ENCODE data around the gene SPOCK1.

Gene SPOCK1

DNA sequence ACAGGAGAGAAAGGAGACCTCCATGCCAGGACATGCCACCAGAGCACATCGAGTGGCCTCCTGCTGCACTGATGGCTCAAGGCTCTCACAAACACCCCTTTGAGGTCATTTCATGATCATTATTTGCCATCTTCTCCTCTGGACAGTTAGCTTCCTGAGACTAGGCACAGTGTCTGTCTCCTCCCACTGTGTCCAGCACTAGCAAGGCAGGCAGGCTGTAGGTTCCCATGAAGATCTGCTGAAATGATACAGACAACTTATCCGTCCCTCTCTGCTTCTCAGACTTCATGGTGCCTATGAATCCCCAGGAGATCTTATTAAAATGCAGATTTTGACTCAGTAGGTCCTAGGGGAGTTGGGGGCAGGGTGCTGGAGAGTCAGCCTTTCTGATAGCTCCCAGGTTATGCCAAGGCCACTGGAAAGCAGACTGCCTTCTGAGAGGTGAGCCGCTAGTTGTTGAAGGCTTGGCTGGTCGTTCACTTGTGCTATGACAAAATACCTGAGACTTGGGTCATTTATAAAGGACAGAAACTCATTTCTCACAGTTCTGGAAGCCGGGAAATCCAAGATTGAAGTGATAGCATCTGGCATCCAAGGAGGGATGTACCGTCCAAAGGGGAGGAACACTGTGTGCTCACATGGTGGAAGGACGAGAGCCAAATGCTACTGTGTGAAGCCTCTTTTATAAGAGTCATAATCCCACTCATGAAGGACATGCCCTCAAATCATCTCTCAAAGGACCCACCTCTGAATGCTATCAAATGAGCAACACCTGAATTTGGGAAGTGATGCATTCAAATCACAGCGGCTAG lies 183.4 kb downstream of the SPOCK1 start:
- peaks cover 17% of the 10 kb centered on the region for H3K27me3 Mint-ChIP-seq
- CTCF ChIA-PET = no interaction called here
- H3K4me3 Mint-ChIP-seq = no peak overlapping the region
- DNase-seq = no peak
- no peaks in the 10 kb centered on the region for H3K36me3 Mint-ChIP-seq
- H3K9me3 Mint-ChIP-seq = no peaks in the 10 kb centered on the region
- no peaks in the 10 kb centered on the region for H3K4me1 Mint-ChIP-seq
- H3K27ac Mint-ChIP-seq = no peak overlapping the region

DNA sequence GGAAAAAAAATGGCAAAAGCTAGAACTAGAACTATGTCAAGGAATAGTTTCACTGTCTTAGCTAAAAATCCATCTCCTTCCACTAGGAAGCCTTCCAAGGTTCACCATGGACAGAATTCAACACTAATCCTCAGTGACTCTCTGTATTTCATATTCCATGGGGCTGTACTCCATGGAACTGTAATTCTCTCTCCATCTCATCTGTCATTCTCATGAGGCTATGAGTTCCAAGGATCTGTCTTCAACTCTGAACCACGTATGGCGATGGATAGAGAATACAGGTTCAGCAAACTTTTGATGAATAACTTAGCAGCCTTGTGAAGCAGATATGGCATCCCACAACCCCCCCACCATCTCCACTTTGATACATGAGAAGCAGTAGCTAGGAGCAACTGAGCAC lies 184.0 kb downstream of the SPOCK1 start:
- Mint-ChIP-seq H3K27me3 (peaks cover 12% of the 10 kb centered on the region), H3K36me3 (no peaks in the 10 kb centered on the region), H3K4me1 (no peaks in the 10 kb centered on the region), H3K27ac (no peak overlapping the region), H3K9me3 (no peaks in the 10 kb centered on the region), H3K4me3 (no peak overlapping the region)
- DNase-seq = no peak
- CTCF ChIA-PET = interaction anchor here (0.9 kb wide), 1 partner anchor 10 kb away, joined by 3 read pairs; no protein-coding TSS in a partner anchor

DNA sequence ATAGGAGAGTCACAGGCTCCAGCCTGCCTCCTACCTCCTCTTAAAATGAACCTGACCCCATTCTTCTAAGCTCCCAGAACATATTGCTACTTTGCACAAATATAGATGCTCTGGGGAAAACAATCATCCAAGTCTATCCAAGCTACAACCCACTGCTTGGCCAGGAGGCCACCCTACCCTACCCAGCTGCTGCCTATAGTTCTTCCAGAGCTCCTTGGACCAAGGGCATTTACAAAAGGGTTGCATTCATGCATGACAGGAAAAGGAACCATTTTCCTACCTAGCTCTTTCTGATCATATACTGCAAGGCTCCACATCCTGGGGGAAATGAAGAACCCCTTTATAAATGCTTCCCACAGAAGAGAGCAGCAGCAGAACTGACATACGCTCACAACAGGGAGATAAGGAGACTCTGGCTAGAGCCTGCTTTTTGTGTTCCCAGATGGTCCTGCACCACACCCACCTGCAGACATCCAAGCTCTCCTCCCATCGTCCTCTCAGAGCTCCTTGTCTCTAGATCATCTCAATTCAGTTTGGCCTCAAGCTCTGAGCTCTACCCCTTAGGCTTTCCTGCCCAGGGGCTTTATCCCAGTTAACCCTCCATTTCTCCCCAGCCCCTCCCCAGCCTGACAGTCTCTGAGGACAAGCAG lies 185.5 kb downstream of the SPOCK1 start:
- DNase-seq = no peak
- H3K4me1 Mint-ChIP-seq = no peaks in the 10 kb centered on the region
- no peak overlapping the region for H3K4me3 Mint-ChIP-seq
- CTCF ChIA-PET = no interaction called here
- no peaks in the 10 kb centered on the region for H3K9me3 Mint-ChIP-seq
- no peaks in the 10 kb centered on the region for H3K36me3 Mint-ChIP-seq
- no peak overlapping the region for H3K27ac Mint-ChIP-seq
- peaks cover 12% of the 10 kb centered on the region for H3K27me3 Mint-ChIP-seq

DNA sequence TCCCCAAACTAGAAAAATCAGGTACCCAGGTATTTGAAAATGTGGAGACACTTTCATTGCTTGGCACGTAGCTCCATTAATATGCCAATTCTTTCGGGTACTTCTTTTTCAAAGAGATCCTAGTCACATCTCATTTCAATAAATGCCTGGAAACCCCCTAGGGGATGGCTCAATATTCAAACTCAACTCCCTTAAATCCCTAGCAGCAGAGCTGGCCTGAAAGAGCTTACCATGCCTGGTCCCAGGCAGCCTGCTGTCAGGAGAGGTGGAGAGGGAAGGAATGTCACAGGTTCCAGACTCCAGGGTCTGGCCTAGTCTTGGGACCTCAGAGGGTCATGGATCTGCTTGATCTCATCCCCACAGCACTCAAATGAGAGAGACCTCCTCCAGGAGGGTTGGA lies 187.1 kb downstream of the SPOCK1 start:
- peaks cover 12% of the 10 kb centered on the region for H3K27me3 Mint-ChIP-seq
- no peaks in the 10 kb centered on the region for H3K36me3 Mint-ChIP-seq
- no peak overlapping the region for H3K4me3 Mint-ChIP-seq
- no peaks in the 10 kb centered on the region for H3K9me3 Mint-ChIP-seq
- H3K27ac Mint-ChIP-seq = no peak overlapping the region
- no peak for DNase-seq
- CTCF ChIA-PET = no interaction called here
- H3K4me1 Mint-ChIP-seq = no peaks in the 10 kb centered on the region

DNA sequence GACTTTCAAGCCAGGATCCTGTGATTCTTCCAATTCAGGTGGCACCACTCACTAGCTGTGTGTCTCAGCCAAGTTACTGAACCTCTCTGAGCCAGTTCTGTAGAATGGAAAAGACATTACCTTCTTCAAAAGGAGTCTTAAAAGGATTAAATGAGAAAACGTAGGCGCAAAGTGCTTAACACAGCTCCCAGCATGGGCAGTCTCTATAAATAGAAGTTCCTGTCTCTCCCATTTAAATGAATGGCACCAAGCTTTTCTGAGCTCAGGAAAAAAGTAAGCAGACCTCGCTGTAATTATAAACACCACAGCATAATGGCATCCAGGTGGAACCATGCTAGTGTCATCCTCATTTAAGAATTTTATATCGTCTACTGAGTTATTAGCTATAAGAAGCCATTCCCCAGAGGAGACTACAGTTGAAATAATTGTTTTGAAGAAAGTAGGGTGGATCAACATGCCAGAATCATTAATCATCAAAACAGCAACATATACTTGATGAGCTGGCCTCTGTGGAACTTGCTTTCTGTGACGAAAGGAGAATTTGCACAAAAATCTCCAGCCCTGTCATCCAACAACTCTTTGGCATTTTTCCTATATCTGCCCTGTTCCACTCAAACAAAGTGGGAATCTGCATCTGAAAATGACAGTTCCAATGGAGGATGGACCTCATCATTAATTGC lies 188.9 kb downstream of the SPOCK1 start:
- Mint-ChIP-seq H3K4me3 (no peak overlapping the region), H3K27ac (no peak overlapping the region), H3K36me3 (no peaks in the 10 kb centered on the region), H3K27me3 (peaks cover 12% of the 10 kb centered on the region), H3K9me3 (no peaks in the 10 kb centered on the region), H3K4me1 (no peaks in the 10 kb centered on the region)
- DNase-seq = no peak
- CTCF ChIA-PET = interaction anchor here (1.2 to 1.3 kb wide), 2 partner anchors 9 to 10 kb away, joined by 3 to 6 read pairs; no protein-coding TSS in a partner anchor

DNA sequence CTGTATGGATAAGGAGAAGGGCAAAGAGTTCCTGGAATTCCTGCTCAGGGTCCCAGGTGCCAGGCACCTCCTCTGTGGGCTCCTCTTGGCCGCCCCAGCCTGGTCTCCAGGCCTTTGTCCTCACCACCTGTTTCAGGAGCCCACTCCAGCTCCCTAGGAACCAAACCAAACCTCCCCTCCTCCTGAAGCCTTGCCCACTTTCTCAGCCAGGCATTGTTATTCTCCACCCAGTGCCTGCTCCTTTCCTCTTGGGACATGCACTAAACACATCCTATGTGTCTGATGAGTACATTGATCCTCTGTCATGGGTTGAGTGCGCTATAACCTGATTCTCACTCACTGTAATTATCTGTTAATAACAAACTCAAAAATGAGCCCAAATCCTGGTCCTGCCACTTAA lies 189.8 kb downstream of the SPOCK1 start:
- CTCF ChIA-PET = interaction anchor here (1.3 kb wide), 1 partner anchor 10 kb away, joined by 3 read pairs; no protein-coding TSS in a partner anchor
- H3K4me1 Mint-ChIP-seq = no peaks in the 10 kb centered on the region
- H3K27ac Mint-ChIP-seq = no peak overlapping the region
- no peaks in the 10 kb centered on the region for H3K36me3 Mint-ChIP-seq
- no peak for DNase-seq
- H3K4me3 Mint-ChIP-seq = no peak overlapping the region
- peaks cover 10% of the 10 kb centered on the region for H3K27me3 Mint-ChIP-seq
- H3K9me3 Mint-ChIP-seq = no peaks in the 10 kb centered on the region

DNA sequence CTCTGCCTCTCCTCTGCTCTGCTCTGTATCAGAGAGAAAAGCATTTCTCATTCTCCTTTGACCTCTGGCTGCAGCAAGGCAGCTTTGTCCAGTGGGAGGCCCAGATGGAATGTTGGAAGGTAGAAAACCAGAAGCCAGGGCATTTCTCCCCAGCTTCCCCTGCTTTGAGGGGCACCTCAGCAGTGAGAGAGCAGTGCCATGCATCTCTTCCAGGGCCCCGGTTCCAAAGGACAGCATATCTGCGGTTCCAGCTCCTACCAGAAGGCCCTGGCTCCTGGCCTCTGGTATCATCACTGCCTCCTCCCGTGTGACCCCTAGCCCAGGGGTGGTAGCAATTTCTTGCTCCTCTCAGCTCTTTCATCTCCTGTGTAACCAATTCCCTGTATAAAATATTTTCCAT lies 190.8 kb downstream of the SPOCK1 start:
- Mint-ChIP-seq H3K27ac (no peak overlapping the region), H3K9me3 (no peaks in the 10 kb centered on the region), H3K27me3 (peaks cover 3% of the 10 kb centered on the region), H3K4me1 (no peaks in the 10 kb centered on the region), H3K4me3 (no peak overlapping the region), H3K36me3 (no peaks in the 10 kb centered on the region)
- no peak for DNase-seq
- CTCF ChIA-PET = no interaction called here

DNA sequence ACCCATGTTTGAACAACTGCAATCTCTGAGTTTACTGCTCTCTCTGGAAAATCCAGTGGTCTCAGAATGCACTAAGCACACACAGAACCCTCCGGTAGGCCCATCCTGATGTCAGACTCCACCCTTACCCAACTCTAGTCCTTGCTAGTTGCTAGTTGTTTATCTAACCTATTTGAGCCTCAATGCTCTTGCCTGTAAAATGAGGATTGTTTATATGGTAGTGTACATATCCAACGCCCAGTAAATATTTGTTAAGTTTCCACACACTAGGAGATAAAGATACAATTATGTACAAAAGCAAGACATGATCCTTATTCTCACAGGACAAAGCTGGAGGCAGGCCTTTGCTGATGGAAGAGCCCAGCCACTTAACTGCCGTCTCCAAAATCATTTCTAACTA lies 192.2 kb downstream of the SPOCK1 start:
- H3K4me3 Mint-ChIP-seq = no peak overlapping the region
- H3K36me3 Mint-ChIP-seq = no peaks in the 10 kb centered on the region
- CTCF ChIA-PET = no interaction called here
- no peak for DNase-seq
- no peaks in the 10 kb centered on the region for H3K27me3 Mint-ChIP-seq
- H3K27ac Mint-ChIP-seq = no peak overlapping the region
- no peaks in the 10 kb centered on the region for H3K4me1 Mint-ChIP-seq
- no peaks in the 10 kb centered on the region for H3K9me3 Mint-ChIP-seq

DNA sequence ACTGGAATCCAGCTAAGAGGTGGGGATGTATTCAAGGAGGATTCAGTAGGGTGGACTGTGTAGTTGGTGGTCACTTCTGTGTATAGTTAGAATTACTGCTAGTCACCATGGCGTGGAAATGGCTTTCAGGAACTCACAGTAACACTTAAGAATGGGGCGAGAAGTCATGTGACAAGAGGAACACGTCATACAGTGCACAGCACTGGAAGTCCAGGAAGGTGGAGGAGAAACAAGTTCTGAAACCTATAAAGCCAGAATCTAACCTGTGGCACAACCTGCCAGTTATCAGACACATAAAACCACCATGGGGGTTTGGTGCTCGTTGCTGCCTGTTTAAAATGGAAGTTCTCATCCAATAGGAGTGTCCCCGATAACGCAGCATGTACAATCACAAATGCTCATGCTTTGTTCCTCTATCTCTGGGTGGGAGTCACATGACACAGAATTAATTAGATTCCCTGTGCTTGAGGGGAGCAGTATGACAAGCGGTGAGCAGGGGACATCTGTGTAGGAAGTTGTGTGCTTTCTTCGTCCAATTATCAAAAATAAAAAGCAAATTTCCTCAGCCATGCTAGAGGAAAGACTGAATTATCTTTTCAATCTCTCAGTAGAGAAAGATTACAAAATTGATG lies 193.0 kb downstream of the SPOCK1 start:
- Mint-ChIP-seq H3K4me1 (no peaks in the 10 kb centered on the region), H3K27ac (no peak overlapping the region), H3K9me3 (no peaks in the 10 kb centered on the region), H3K27me3 (no peaks in the 10 kb centered on the region), H3K4me3 (no peak overlapping the region), H3K36me3 (no peaks in the 10 kb centered on the region)
- CTCF ChIA-PET = no interaction called here
- no peak for DNase-seq

DNA sequence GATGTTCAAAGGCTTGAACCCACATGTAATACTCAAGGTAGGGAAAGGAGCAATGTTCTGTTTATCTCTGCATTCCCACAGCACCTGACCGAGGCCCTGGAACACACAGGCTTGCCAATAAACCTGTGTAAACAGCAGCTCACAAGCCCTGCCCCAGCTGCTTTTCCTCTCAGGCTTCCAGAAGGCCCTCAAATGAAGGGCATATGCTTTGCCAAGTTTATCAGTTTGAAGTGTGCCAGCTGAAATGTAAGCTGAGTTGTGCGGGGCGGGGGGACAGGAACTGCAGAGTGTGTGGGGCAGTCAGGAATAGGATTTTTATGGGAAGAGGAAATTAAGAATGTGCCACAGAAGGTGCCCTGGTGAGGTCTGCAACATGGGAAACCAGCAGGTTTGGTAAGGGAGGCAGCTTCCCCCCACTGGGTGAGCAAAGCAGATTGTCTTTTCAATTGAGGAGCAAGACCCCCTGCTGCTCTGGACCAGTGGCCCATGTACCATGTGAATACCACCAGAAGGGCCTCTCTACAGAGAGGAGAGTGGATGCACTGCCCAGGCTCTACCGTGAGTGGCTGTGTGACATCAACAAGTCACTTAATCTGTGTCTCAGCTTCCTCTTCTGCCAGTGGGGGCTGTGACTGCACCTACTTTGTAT lies 194.8 kb downstream of the SPOCK1 start:
- CTCF ChIA-PET = no interaction called here
- Mint-ChIP-seq H3K4me1 (no peaks in the 10 kb centered on the region), H3K36me3 (no peaks in the 10 kb centered on the region), H3K27me3 (no peaks in the 10 kb centered on the region), H3K9me3 (no peaks in the 10 kb centered on the region), H3K4me3 (no peak overlapping the region), H3K27ac (no peak overlapping the region)
- no peak for DNase-seq

DNA sequence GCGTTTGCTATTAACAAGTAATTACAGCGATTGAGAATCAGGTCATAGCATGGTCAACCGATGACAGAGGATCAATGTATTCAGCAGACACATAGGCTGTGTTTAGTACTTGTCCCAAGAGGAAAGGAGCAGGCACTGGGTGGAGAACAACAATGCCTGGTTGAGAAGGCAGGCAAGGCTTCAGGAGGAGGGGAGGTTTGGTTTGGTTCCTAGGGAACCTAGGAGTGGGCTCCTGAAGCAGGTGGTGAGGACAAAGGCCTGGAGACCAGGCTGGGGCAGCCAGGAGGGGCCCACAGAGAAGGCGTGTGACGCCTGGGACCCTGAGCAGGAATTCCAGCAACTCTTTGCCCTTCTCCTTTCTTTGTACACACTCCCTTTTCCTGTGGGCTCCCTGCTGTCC lies 195.6 kb downstream of the SPOCK1 start:
- CTCF ChIA-PET = no interaction called here
- DNase-seq = no peak
- Mint-ChIP-seq H3K36me3 (no peaks in the 10 kb centered on the region), H3K9me3 (no peaks in the 10 kb centered on the region), H3K27me3 (no peaks in the 10 kb centered on the region), H3K4me3 (no peak overlapping the region), H3K27ac (no peak overlapping the region), H3K4me1 (no peaks in the 10 kb centered on the region)

DNA sequence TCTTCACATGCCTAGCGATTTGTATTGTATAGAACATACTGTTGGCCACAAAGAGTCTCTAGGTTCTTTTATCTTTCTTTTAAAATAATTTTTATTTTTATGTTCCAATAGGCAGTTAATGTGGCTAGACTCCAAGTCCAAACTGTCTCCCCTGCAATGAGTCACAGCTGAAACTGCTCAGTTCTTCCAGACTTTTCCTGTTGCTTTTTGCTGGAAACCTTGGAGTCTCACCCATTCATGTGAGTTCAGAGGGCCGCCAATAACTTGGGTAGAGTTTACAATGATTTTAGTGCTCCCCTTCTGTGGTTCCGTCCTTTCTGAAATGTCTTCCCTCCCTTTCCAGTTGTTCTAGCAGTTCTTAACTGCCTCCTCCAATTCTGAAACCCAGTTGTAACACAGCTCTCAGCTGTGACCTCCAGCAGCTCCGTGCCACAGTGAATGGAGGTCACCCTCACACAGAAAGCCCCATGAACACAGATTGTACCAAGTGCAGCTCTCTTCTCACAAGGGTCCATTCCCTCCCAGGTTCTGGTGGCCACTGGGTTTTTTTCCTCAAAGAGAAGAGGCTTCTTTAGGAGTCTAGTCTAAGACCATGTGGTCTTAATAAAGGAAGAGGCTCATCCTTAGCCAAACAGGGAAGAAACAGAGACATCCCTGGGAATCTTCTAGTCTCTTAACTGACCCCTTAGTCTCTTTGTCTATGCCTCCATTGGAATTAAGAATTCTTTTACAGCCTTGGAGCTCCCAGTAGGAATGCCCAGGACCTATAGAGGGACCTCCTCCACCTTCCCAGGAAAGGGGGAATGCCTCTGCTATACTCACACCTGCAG lies 198.5 kb downstream of the SPOCK1 start:
- Mint-ChIP-seq H3K36me3 (no peaks in the 10 kb centered on the region), H3K27ac (no peak overlapping the region), H3K9me3 (no peaks in the 10 kb centered on the region), H3K27me3 (no peaks in the 10 kb centered on the region), H3K4me3 (no peak overlapping the region), H3K4me1 (no peaks in the 10 kb centered on the region)
- no peak for DNase-seq
- CTCF ChIA-PET = interaction anchor here (0.6 to 2.5 kb wide), 2 partner anchors 20 to 1202 kb away, joined by 3 to 6 read pairs; no protein-coding TSS in a partner anchor

DNA sequence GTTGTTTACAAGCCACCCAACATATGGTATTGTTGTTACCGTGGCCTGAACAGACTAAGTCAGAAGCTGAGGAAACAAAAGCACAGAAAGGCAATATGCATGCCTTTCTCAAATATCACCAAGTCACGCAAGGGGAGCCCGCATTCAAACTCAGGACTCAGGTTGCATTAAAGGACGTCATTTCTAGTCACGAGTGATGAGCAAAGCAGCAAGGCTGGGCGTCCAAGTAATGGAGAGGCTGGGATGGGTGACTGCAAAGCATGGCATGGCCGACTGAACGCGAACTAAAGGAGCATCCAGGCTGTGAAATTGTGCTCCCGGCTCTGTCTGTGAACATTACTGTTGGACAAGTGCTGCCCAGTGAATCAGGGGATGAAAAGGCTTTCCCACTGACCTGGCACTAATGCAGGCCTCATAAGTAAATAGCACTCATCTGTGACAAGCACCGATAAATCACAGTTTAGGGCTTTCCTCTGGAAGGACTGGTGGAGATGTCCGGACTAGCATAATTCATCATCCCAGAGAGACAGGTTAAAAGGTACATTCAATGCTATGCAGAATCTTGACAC lies 202.8 kb downstream of the SPOCK1 start:
- Mint-ChIP-seq H3K9me3 (no peaks in the 10 kb centered on the region), H3K27ac (no peak overlapping the region)

More for the DNA sequence above, 202.8 kb downstream of the SPOCK1 start:
- H3K4me3 Mint-ChIP-seq = no peak overlapping the region
- H3K4me1 Mint-ChIP-seq = no peaks in the 10 kb centered on the region
- no peak for DNase-seq
- H3K27me3 Mint-ChIP-seq = no peaks in the 10 kb centered on the region
- H3K36me3 Mint-ChIP-seq = no peaks in the 10 kb centered on the region
- CTCF ChIA-PET = interaction anchor here (1.3 kb wide), 1 partner anchor 24 kb away, joined by 5 read pairs; no protein-coding TSS in a partner anchor

All from activated naive CD4-positive, alpha-beta T cell treated with anti-CD3 and anti-CD28 coated beads, Interleukin-2, amount 10 ng/mL, durations not matched to agents 7 days and 5 days (primary cell).